KOPT-K1 (cell line): ENCODE data around the gene MON1B.
"Not testable (repeated sequence)": the region's sequence is repeated elsewhere in the genome, so short reads cannot be mapped to it uniquely, and the experiment has no call there.

Experiments
- H3K27ac ChIP-seq: fragments of 200-600 bp; sonication (generic); 2 replicates; pipeline ENCODE4 v1.5.1; 2016; ENCODE audit warnings: antibody characterized with exemption, mild to moderate bottlenecking, low read depth, low read length; ENCODE audit not compliant: poor library complexity, severe bottlenecking
- H3K36me3 ChIP-seq: fragments of 200-600 bp; sonication (generic); 2 replicates; pipeline ENCODE4 v1.5.1; 2017; ENCODE audit warnings: antibody characterized with exemption, mild to moderate bottlenecking, low read length, moderate library complexity; ENCODE audit not compliant: insufficient read depth
- H3K9me3 ChIP-seq: fragments of 200-600 bp; sonication (generic); 2 replicates; pipeline ENCODE4 v1.5.1; 2017; ENCODE audit warnings: antibody characterized with exemption, low read length, mild to moderate bottlenecking; ENCODE audit not compliant: insufficient read depth, poor library complexity, severe bottlenecking

Gene MON1B

DNA sequence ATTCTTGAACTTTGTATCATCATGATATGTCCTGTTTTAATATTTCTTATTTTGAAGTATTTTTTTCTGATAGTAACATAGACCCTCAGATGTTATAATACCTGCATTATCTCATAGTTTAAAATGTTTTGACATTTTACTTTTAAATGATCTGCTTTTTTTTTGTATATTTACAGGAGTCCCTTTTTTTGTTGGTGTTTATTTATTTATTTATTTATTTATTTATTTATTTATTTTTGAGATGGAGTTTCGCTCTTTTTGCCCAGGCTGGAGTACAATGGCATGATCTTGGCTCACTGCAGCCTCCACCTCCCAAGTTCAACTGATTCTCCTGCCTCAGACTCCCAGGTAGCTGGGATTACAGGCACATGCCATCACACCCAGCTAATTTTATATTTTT lies 4.7 kb upstream of the MON1B start:
- not testable (repeated sequence) for H3K27ac ChIP-seq, H3K9me3 ChIP-seq, H3K36me3 ChIP-seq

DNA sequence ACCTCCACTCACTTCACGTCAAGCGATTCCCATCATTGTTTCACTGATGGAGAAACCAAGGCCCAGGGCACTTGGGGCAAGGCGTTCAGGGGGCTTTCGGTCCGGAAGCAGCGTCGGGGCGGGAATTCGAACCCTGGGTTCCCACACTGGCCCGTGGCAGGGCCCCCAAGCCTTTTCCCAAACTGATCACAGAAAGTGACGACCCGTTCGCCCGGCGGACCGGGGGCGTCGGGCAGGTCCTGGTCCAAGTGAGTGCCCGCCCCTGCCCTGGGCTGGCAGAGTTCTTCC lies 856 bp upstream of the MON1B start:
- Histone ChIP-seq H3K9me3 (no peaks in the 10 kb centered on the region), H3K27ac (peak overlapping the region; percentile 85), H3K36me3 (peaks cover 28% of the 10 kb centered on the region)

DNA sequence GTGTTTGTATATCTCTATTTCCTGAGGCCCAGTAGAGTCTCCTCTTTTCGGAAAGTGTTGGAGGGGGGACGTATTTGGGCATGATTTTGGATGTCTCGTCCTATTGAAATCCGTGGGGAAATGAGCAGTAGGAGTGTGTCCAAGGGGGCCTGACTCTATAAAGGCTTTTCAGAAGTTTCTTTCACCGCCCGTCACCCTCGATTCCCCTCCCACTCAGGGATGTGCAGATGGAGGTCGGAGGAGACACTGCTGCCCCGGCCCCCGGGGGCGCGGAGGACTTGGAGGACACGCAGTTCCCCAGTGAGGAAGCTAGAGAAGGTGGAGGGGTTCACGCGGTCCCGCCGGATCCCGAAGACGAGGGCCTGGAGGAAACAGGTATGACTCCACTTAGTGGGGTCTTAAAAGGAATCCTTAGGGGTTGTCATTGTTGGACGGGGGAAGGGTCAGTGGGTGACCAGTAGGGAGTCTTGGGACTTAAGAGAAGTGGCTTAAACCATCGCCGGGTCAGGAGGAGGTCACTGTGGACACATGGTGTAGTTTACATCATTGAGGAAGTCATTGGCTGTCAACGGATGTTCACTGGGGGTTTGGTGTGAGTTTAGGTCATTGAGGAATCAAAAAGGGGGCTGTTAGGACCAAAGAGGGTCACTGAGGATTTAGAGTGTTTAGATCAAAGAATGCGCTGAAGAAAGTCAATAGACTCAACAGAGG lies 424 bp downstream of the MON1B start:
- H3K9me3 ChIP-seq: no peaks in the 10 kb centered on the region
- H3K27ac ChIP-seq: peak overlapping the region; percentile 85
- H3K36me3 ChIP-seq: peaks cover 37% of the 10 kb centered on the region

DNA sequence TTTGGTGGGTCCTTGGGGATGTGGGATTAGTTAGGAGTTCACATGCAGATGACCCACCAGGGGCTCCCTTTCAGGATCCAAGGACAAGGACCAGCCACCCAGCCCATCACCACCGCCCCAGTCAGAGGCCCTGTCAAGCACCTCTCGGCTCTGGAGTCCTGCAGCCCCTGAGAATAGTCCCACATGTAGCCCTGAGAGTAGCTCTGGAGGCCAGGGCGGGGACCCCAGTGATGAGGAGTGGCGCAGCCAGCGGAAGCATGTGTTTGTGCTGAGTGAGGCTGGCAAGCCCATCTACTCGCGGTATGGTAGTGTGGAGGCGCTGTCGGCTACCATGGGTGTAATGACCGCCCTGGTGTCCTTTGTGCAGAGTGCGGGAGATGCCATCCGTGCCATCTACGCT lies 2.4 kb downstream of the MON1B start:
- no peaks in the 10 kb centered on the region for H3K9me3 ChIP-seq
- no peak overlapping the region for H3K27ac ChIP-seq
- peaks cover 55% of the 10 kb centered on the region for H3K36me3 ChIP-seq

DNA sequence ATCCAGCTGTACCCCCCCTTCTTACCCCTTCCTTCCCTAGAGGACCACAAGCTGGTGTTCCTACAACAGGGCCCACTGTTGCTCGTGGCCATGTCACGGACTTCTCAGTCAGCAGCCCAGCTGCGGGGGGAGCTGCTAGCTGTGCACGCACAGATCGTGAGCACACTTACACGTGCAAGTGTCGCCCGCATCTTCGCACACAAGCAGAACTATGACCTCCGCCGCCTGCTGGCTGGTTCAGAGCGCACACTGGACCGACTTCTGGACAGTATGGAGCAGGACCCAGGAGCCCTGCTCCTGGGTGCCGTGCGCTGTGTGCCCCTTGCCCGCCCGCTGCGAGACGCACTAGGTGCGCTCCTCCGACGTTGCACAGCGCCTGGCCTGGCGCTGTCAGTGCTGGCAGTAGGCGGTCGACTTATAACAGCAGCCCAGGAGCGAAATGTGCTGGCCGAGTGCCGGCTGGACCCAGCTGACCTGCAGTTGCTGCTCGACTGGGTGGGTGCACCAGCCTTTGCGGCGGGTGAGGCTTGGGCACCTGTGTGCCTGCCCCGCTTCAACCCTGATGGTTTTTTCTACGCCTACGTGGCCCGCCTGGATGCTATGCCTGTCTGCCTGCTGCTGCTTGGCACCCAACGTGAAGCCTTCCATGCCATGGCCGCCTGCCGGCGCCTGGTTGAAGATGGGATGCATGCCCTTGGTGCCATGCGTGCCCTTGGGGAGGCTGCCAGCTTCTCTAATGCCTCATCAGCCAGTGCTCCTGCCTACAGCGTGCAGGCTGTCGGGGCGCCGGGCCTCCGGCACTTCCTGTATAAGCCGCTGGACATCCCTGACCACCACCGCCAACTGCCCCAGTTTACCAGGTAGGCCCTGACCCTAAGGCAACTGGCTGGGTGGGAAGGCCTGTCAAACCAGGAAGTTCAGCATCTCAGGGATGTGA lies 3.6 kb downstream of the MON1B start:
- Histone ChIP-seq H3K36me3 (peaks cover 66% of the 10 kb centered on the region), H3K9me3 (no peaks in the 10 kb centered on the region), H3K27ac (no peak overlapping the region)

DNA sequence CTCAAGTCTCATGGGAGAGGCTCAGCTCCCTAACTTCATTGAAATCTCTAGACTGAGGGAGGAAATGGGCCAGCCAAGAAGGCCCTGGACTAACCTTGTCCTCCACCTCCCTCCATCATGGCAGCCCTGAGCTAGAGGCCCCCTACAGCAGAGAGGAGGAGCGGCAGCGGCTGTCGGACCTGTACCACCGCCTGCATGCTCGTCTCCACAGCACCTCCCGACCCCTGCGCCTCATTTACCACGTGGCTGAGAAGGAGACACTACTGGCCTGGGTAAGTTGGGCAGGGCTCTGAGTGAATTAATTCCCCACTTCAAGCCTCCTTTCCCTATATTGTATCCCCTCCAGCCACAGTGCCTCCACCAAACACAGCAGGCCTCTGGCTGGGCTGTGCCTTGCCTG lies 4.4 kb downstream of the MON1B start:
- Histone ChIP-seq H3K36me3 (peaks cover 71% of the 10 kb centered on the region), H3K27ac (no peak overlapping the region), H3K9me3 (no peaks in the 10 kb centered on the region)

DNA sequence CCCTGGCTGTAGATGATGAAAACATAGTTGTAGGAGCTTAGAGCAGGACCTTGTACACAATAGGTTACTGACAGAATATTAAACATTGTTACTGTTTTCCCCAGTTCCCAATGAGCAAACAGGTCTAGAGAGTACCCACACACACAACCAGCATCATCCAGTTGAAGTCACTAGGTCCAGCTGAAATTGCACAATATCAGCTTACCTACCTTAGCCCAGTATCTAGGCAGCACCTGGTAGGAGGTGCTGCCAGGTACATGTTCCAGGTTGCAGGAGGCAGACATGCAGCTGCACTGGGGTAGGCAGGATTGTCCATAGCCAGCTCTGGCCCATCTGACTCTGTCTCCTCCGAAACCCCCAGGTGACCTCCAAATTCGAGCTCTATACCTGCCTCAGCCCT lies 6.8 kb downstream of the MON1B start:
- Histone ChIP-seq H3K9me3 (no peaks in the 10 kb centered on the region), H3K27ac (no peak overlapping the region), H3K36me3 (peaks cover 77% of the 10 kb centered on the region)

DNA sequence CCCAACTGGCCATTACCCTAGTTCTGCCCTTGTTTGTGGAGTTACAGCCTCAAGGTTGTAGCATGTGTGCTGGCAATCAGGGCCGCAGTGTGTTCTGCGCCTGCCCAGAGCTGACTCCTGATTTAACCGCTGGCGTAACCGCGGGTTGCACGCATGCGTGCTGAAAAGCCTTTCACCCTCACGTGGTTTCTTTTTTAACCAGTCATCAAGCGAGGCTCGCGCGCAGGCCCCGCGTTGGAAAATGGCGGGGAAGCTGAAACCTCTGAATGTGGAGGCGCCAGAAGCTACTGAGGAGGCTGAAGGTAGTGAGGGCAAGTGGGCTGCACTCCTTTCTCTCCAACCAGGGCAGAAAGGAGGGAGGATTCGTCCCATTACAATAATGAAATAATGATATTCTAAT lies 8.2 kb downstream of the MON1B start, which contains the start of gene SYCE1L:
Gene SYCE1L (plus strand): TSS at position 198 of the 400 bp plus-strand sequence. CDS start 44 bp downstream, at position 242.
- Histone ChIP-seq H3K9me3 (no peaks in the 10 kb centered on the region), H3K36me3 (peaks cover 62% of the 10 kb centered on the region), H3K27ac (no peak within 1 kb of the TSS)

DNA sequence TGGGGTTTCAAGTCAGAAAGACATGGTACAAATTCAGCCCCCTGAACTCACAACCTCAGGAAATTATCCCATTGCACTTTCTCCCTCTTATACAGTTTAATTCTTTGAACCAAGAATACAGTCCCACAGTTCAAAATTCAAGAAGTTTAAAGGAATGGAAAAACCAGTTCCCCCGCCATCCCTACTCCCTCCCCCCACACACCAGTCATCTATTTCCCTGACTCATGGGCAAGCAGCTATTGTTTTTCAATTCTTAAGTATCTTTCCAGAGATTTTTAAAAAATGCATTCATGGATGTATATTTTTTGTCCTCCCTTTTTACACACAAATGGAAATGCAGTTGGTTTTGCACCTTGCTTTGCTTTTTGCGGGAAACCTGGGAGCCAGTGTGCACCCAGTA lies 15.5 kb downstream of the MON1B start:
- no peaks in the 10 kb centered on the region for H3K9me3 ChIP-seq
- peaks cover under 1% of the 10 kb centered on the region; the same call in 1 of the 2 replicates for H3K36me3 ChIP-seq

DNA sequence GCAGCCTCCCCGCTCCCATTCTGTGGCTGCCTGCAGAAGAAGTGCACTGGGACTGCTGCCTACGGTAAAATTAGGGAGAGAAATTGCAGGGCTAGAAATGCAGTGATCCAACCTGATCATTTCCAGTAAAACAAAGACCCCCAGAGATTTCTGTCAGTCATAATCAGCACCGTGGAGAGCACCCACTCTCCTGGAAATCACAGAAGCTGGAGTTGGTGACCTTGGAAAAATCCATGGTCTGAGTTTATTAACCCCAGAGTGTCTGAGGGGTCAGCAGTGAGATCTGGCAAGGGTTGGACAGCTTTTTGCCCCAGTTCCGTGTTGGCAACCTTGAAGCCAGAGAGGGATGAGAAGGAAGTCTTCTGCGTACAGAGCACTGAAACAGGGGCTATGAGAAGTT lies 16.0 kb downstream of the MON1B start:
- H3K36me3 ChIP-seq: no peaks in the 10 kb centered on the region
- H3K9me3 ChIP-seq: no peaks in the 10 kb centered on the region
- no peak overlapping the region for H3K27ac ChIP-seq

More for the DNA sequence above, 15.5 kb downstream of the MON1B start:
- no peak overlapping the region for H3K27ac ChIP-seq

DNA sequence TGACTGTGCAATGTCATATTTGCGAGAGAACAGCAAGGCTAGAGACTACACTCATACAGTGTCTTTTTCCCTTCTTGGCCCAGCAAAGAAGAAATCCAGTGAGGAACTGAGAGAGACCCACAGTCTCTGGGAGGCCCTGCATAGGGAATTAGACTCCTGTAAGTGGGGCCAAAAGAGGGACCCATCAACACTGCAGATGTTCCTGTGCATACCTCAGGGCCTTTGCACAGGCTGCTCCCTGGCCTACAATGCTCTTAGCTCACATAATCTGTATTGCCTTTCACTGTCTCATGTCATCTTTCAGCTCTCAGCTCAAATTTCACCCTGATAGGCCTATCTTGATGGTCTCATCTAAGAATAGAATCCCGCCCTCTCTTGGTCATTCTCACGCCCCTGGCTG lies 17.4 kb downstream of the MON1B start:
- Histone ChIP-seq H3K27ac (no peak overlapping the region), H3K9me3 (no peaks in the 10 kb centered on the region), H3K36me3 (no peaks in the 10 kb centered on the region)

DNA sequence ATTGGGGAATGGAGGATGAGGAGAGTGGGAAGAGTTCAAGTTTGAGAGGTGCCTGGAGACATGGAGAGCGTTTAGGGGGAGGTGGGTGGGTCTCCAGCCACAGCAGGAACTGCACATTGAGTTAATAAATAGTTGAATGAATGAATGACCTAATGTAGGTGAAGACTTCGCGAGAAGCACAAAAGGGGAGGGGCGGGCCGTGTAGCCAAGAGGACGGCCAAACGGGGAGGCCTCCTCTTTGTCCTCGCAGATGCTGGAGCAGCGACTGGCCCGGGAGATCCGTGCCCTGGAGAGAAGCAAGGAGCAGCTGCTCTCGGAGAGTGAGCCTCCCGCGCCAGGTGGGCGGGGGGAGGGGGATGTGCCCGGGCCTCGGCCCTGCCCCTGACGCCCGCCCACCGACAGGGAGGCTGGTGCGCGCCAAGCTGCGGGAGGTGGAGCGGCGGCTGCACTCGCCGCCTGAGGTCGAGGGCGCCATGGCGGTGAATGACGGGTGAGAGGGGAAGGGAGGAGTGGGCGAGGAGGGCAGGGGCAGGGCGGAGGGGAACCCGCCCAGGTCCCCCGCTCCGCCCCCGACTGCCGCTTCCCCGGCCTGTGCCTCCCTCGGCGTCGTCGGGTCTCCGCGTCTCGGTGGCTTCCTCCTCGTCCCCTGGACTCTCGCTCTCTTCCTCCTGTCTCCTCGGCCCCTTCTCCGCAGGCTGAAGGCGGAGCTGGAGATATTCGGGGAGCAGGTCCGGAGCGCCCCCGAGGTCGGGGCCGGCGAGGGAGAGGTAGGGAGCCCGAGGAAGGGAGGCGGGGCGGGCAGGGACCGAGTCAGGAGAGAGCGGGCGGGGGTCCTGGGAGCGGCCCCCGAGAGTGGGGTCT lies 21.1 kb downstream of the MON1B start:
- Histone ChIP-seq H3K27ac (peak overlapping the region; percentile 61), H3K9me3 (no peaks in the 10 kb centered on the region), H3K36me3 (no peaks in the 10 kb centered on the region)

DNA sequence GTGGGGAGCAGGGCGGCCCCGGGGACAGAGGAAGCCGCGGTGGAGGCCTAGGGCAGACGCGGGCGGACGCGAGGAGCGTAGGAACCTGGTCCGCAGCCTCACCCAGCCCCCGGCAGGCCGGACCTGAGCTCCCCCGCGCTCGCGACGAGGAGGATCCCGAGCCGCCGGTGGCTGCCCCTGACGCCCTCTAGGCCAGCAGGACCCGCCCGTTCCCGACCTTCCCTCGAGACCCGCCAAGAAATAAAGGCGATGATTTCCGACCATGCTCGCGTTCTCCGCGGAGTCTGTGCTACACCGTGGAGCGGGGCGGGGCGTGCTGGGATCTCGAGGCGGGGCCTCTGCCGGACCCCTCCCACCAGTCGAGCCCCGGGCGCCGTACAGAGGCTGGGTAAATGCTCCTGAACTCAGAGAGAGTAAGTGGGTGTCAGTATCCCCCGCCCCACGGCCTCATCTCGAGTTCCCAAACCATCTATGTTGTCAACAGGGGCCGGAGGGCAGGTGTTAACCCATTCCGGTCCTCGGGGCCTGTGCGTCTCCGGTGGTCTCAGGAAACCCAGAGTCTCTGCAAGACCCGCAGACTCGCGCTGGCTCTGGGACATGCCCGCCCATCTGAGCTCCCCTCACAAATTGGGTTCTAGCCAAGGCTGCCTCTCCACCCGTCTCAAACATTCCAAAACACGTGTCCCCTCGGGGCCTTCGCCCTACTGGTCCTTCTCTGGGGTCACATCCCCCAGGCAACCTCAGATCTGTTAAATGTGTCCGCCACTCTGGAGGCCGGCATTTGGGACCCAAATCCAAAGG lies 22.0 kb downstream of the MON1B start:
- Histone ChIP-seq H3K36me3 (no peaks in the 10 kb centered on the region), H3K9me3 (no peaks in the 10 kb centered on the region), H3K27ac (peak overlapping the region; percentile 61)

DNA sequence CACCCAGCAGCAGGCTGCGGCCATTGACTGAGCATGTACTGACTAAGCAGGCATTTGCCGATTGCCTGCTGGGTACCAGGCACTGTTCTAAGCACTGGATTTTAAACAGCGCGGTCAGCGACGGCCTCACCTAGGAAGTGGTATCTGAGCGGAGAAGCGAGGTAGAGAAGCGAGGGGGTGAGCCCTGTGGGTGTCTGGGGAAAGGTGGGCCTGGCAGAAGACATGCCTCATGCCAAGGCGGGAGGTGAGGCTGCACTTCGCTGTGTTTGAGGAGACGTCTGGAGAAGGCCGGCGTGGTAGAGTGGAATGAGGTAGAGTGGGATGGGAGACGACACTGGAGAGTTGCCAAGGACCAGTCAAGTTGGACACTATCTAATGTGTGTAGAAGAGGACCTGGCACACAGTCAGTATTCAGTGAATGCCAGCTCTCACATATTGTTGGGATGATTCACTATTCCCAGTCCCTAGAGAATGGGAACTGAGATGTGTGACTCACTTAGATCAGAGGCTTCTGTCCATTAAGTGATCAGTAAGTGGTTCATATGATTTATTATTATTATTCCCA lies 22.6 kb downstream of the MON1B start:
- no peaks in the 10 kb centered on the region for H3K9me3 ChIP-seq
- H3K36me3 ChIP-seq: no peaks in the 10 kb centered on the region
- H3K27ac ChIP-seq: no peak overlapping the region
